Adrenal gland (tissue), 12 donors: ENCODE data around the gene ELK4. TPM values are rescaled to one million over a fixed set of nuclear protein-coding genes. Genes with fewer than 3 reads are reported as not detected.

Experiments used
- DNase-seq, 7 donors: peaks; one replicate each; pipeline ENCODE4 v3.0.0-alpha.2; 2019 to 2020
- H3K27ac ChIP-seq, 5 donors: fragments of 200-600 bp; sonication (generic) in 4 of 5; 1 replicate in 3 of 5; 2 replicates in 2 of 5; pipeline versions ENCODE4 v1.5.1 to v1.8.0; 2016 to 2020; ENCODE audit warnings: mild to moderate bottlenecking in 1 of 5
- H3K27me3 ChIP-seq: fragments of 200-600 bp; 2 replicates; pipeline ENCODE4 v1.8.0; 2021
- H3K36me3 ChIP-seq, 2 donors: fragments of 200-600 bp; replicated peaks in 1 of 2; 1 replicate in 1 of 2; 2 replicates in 1 of 2; pipeline versions ENCODE4 v1.5.1 to v1.8.0; 2018 to 2022
- H3K4me1 ChIP-seq, 2 donors: fragments of 200-600 bp; replicated peaks in 1 of 2; 1 replicate in 1 of 2; 2 replicates in 1 of 2; pipeline versions ENCODE4 v1.5.1 to v1.8.0; 2018 to 2021
- H3K4me3 ChIP-seq, 4 donors: fragments of 200-600 bp; sonication (generic) in 3 of 4; one replicate each; pipeline ENCODE4 v1.5.1; 2016 to 2018
- H3K9me3 ChIP-seq, 3 donors: fragments of 200-600 bp; sonication (generic) in 1 of 3; replicated peaks in 1 of 3; 1 replicate in 2 of 3; 2 replicates in 1 of 3; pipeline versions ENCODE4 v1.5.1 to v1.8.0; 2016 to 2021
- POLR2A ChIP-seq, 2 donors: fragments of 450-650 bp; IDR thresholded peaks; one replicate each; pipeline ENCODE4 v1.6.1; 2017; ENCODE audit warnings: antibody characterized with exemption in 2 of 2, mild to moderate bottlenecking in 2 of 2, moderate library complexity in 1 of 2
- WGBS, 4 donors: extraction: QIAGEN DNeasy Blood & Tissue Kit in 2 of 4; methylation state at CpG; one replicate each; pipeline versions ENCODE4 v1.1.5 to v1.1.7; 2013 to 2017; 5-methylcytosine and 5-hydroxymethylcytosine counted together
- intact Hi-C, 2 donors: fragments of 100-400 bp; cut with DNase I; formaldehyde crosslinking; loops; one replicate each; pipeline versions ENCODE4 v1.14.1 to v1.15.0; 2022 to 2023
- polyA plus RNA-seq, 3 donors: library from polyadenylated mRNA; stranded (reverse); fragments of 200-250 nt in 2 of 3; fragments of 350-450 nt in 1 of 3; fragmentation: Illumina TruSeq in 1 of 3; extraction: RNeasy Lipid Tissue Mini Kit (QIAGEN cat#74804) in 1 of 3; gene quantifications; one replicate each; pipeline ENCODE4 v1.2.3, GENCODE V29; 2013 to 2014
- total RNA-seq, 9 donors: library from RNA; depleted of rRNA in 4 of 9; stranded (reverse); fragments of >200 nt in 4 of 9; fragments of 120-200 nt in 1 of 9; fragmentation: NEBNext Ultra II Directional in 1 of 9; extraction: Animal tissue kit (Norgen Biotek cat#: 25700) in 1 of 9; gene quantifications; one replicate each; pipeline versions ENCODE4 v1.1.0 to v1.2.4, GENCODE V29; 2013 to 2023
- TF ChIP-seq, protein P1 (sequence below), 6 experiments: fragments of 450-650 bp in 4 of 6; fragments of 200-600 bp in 2 of 6; sonication (generic) in 1 of 6; IDR thresholded peaks; 1 replicate in 5 of 6; 2 replicates in 1 of 6; pipeline versions ENCODE4 v1.5.1 to v1.8.0; 2016 to 2021; ENCODE audit warnings: antibody characterized with exemption in 6 of 6, mild to moderate bottlenecking in 2 of 6, moderate library complexity in 1 of 6
- donor health status: healthy with polysubstance abuse.
- donor health status: Bipolar disorder and iron deficiency.
- donor health status: DM: yes; HTN: yes; CAD: no.
- donor health status: DM: no; HTN: no; CAD: no.
- donor health status: DM: no; HTN: no; CAD: no.
- donor health status: DM: yes; HTN: yes; CAD: no.

ELK4 gene
- total and polyA plus RNA-seq, 12 donors = 3.6 to 40.2 (median 14.0) TPM

DNA sequence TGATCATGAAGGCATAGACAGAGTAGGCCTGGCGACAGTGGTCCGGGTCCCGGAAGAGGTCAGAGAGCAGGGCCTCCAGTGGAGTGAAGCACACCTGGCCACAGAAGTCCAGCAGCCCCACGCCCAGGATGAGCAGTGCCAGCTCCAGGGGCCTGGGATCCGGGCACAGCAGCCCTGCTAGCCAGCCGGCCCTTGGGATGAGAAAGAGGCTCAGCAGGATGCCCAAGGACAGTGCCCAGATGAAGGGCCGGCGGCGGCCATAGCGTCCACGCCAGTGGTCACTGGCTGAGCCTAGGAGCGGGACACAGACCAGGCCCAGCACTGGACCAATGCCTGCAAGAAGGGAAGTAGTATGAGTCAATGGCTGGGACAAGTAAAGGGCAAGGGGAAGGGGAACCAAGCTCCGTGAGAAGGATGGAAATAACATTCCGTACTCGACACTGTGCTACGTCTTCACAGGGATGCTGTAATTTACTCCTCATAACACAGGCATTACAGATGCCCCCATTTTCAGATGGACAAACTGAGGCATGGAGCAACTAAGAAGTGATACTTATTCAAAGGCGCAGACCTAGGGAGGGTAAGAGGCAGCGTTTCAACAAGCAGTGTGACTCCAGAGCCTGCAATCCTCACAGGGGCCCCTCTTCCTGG, 31.6 kb upstream of the ELK4 start:
- no peaks in the 10 kb centered on the region for H3K36me3 ChIP-seq
- no peak for TF ChIP-seq POLR2A (IDR thresholded peaks at IDR 0.05)
- TF ChIP-seq, protein P1, sequence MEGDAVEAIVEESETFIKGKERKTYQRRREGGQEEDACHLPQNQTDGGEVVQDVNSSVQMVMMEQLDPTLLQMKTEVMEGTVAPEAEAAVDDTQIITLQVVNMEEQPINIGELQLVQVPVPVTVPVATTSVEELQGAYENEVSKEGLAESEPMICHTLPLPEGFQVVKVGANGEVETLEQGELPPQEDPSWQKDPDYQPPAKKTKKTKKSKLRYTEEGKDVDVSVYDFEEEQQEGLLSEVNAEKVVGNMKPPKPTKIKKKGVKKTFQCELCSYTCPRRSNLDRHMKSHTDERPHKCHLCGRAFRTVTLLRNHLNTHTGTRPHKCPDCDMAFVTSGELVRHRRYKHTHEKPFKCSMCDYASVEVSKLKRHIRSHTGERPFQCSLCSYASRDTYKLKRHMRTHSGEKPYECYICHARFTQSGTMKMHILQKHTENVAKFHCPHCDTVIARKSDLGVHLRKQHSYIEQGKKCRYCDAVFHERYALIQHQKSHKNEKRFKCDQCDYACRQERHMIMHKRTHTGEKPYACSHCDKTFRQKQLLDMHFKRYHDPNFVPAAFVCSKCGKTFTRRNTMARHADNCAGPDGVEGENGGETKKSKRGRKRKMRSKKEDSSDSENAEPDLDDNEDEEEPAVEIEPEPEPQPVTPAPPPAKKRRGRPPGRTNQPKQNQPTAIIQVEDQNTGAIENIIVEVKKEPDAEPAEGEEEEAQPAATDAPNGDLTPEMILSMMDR (IDR thresholded peaks at IDR 0.05) = no peak
- H3K9me3 ChIP-seq = no peaks in the 10 kb centered on the region
- no peak overlapping the region for H3K4me3 ChIP-seq
- no peak for DNase-seq
- H3K4me1 ChIP-seq = no peaks in the 10 kb centered on the region
- 79 to 87% (median 85%) methylated on average over 10 to 18 of the region's 18 CpGs for WGBS, 4 donors
- no peak overlapping the region for H3K27ac ChIP-seq
- no peaks in the 10 kb centered on the region for H3K27me3 ChIP-seq
- intact Hi-C loops = loop anchor here (5.0 kb wide), 1 partner anchor 44 kb away; no protein-coding TSS in a partner anchor

DNA sequence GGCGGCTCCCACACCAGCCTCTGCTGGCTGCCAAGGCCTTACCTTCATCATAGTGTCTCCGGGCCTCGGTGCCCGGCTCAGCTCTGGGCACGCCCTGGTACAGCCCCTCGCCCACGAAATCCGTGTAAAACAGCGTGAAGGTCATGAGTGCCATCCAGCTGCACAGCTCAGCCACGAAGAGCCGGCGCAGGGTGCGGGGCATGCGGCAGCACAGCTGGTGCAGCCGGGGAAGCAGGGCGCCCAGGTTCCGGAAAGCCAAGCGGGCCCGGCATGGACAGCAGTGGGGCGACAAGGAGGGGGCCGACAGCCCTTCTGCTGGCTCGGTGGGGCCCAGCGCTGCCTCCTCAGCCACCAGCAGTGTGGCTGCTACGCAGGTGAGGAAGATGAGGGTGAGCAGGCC, 31.0 kb upstream of the ELK4 start:
- intact Hi-C loops = loop anchor here (5.0 kb wide), 1 partner anchor 45 kb away; no protein-coding TSS in a partner anchor
- H3K9me3 ChIP-seq = no peaks in the 10 kb centered on the region
- H3K4me3 ChIP-seq = no peak overlapping the region
- 89 to 95% (median 93%) methylated on average over 18 to 24 of the region's 24 CpGs for WGBS, 4 donors
- DNase-seq = no peak
- TF ChIP-seq, protein P1 (IDR thresholded peaks at IDR 0.05) = no peak
- TF ChIP-seq POLR2A (IDR thresholded peaks at IDR 0.05) = no peak
- no peaks in the 10 kb centered on the region for H3K27me3 ChIP-seq
- H3K4me1 ChIP-seq = no peaks in the 10 kb centered on the region
- no peak overlapping the region for H3K27ac ChIP-seq
- H3K36me3 ChIP-seq = no peaks in the 10 kb centered on the region

DNA sequence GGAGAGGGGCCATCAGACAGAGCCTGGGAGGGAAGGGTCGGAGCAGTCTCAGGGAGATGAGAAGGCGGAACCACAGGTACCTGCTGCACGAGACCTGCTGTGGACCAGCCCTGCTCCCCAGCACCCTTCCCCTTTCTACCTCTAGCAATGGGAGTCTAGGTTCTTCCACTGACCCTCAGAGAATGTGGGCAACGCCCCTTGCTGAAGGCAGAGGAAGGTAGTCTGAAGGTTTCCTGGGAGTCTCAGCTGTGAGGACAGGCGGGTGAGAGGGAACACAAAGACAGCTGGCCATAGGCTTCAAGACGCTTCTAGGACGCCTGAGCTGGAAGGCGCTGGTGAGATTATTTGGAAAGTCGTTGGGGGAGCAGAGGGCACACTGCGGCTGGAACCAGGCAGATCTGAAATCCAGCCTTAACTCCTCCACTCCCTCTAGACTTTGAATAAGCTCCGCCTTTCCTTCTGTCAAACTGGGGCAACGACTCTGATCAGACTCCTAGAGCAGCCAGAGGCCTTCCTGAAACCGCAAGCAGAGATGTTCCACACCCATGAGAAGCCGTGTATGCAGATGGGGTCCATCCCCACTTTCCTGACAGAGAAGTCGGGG, 30.4 kb upstream of the ELK4 start:
- Histone ChIP-seq H3K27ac (peak overlapping the region in 1 of 5 donors; percentile 18), H3K27me3 (no peaks in the 10 kb centered on the region), H3K4me3 (no peak overlapping the region), H3K36me3 (no peaks in the 10 kb centered on the region), H3K4me1 (no peaks in the 10 kb centered on the region), H3K9me3 (no peaks in the 10 kb centered on the region)
- 80 to 93% (median 86%) methylated on average over 11 to 15 of the region's 15 CpGs for WGBS, 4 donors
- intact Hi-C loops = loop anchor here (5.0 kb wide), 1 partner anchor 45 kb away; no protein-coding TSS in a partner anchor
- no peak for DNase-seq
- TF ChIP-seq POLR2A (IDR thresholded peaks at IDR 0.05) = no peak
- TF ChIP-seq, protein P1 (IDR thresholded peaks at IDR 0.05) = no peak

DNA sequence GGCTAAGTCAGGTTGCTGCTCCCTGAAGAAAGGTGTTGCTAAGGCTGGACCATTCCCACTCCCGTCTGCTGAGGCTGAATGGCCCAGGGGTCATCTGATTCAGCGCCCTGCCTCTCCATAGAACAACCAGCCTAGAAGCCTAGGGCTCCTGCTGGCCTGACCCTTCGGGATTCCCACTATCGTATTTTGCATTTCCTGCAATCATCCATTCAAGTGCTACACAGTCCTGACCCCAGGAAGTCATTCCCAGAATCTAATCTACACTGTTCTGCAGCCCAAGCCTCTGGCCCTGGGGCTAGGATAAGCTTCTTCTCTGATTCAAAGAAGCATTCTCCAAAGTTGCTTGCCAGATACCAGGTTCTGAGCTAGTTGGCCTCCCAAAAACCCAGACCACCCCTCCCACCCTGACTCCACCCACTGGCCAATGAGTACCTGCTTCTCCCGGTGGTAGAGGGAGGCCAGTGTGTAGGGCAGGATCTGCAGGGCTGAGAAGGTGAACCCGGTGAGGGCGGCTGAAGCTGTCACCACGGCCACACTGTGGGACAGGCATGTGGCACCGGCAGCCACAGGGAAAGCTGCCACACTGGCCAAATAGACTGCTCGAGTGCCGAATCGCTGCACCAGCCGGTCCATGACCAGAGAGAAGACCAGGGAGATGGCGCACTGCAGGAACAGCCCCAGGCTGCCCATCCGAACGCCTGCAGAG, 29.8 kb upstream of the ELK4 start:
- H3K27me3 ChIP-seq = no peaks in the 10 kb centered on the region
- no peak overlapping the region for H3K4me3 ChIP-seq
- TF ChIP-seq, protein P1 (IDR thresholded peaks at IDR 0.05) = no peak
- no peak for TF ChIP-seq POLR2A (IDR thresholded peaks at IDR 0.05)
- WGBS, 4 donors = 73 to 89% (median 84%) methylated on average over 4 to 16 of the region's 16 CpGs
- no peaks in the 10 kb centered on the region for H3K9me3 ChIP-seq
- no peaks in the 10 kb centered on the region for H3K4me1 ChIP-seq
- intact Hi-C loops = loop anchor here (5.0 kb wide), 1 partner anchor 46 kb away; no protein-coding TSS in a partner anchor
- DNase-seq = no peak
- H3K27ac ChIP-seq = peak overlapping the region in 1 of 5 donors; percentile 18
- H3K36me3 ChIP-seq = no peaks in the 10 kb centered on the region
